Suprapubic skin (tissue), 3 donors: ENCODE measurements around the gene EDARADD.

Experiments used
- CTCF ChIP-seq, 2 donors: fragments of 200-600 bp in 1 of 2; fragments of 450-650 bp in 1 of 2; sonication (generic) in 1 of 2; IDR thresholded peaks; one replicate each; pipeline ENCODE4 v1.5.1; 2016 to 2019; ENCODE audit warnings: antibody characterized with exemption in 2 of 2, mild to moderate bottlenecking in 1 of 2, moderate library complexity in 1 of 2
- EP300 ChIP-seq: sonication (generic); formaldehyde crosslinking; IDR thresholded peaks from one replicate; pipeline ENCODE4 v1.6.1; 2017; ENCODE audit warnings: antibody characterized with exemption
- POLR2A ChIP-seq, 2 donors: fragments of 450-650 bp; IDR thresholded peaks; one replicate each; pipeline ENCODE4 v1.6.1; 2017; ENCODE audit warnings: antibody characterized with exemption in 2 of 2, mild to moderate bottlenecking in 2 of 2, moderate library complexity in 2 of 2

- TF ChIP-seq CTCF (IDR thresholded peaks at IDR 0.05) (no peak), POLR2A (IDR thresholded peaks at IDR 0.05) (no peak), EP300 (no peak)
Measured at GRCh38 chr1:236348071-236348470, 46.0 kb upstream of the EDARADD start.
